ENCODE data around the gene SPAG5. TPM values are rescaled to one million over a fixed set of nuclear protein-coding genes. Genes with fewer than 3 reads are reported as not detected.

Gene SPAG5
- total RNA-seq, 4 donors from 2014 or later = 5.7 to 13.5 (median 7.0) TPM

- no peak for TF ChIP-seq EP300 (IDR thresholded peaks at IDR 0.05)
- TF ChIP-seq CTCF (IDR thresholded peaks at IDR 0.05) = peak; percentile 79 to 88
- H3K4me1 ChIP-seq = peaks cover 25% of the 10 kb centered on the region
- no peaks in the 10 kb centered on the region for H3K9me3 ChIP-seq
- 72% methylated on average over 19 of the region's 26 CpGs for WGBS
- no peak for DNase-seq (ENCODE audit: low spot score in 2 of 2)
- no peaks in the 10 kb centered on the region for H3K27me3 ChIP-seq
- H3K27ac ChIP-seq = no peak overlapping the region
- H3K36me3 ChIP-seq = peaks cover 16% of the 10 kb centered on the region
- H3K4me3 ChIP-seq = no peak overlapping the region
Observed at GRCh38 chr17:28547623-28548416, 51.0 kb downstream of the SPAG5 start.

- H3K36me3 ChIP-seq = peaks cover 16% of the 10 kb centered on the region
- TF ChIP-seq POLR2AphosphoS5 (IDR thresholded peaks at IDR 0.05) (no peak), CTCF (IDR thresholded peaks at IDR 0.05) (no peak), EP300 (IDR thresholded peaks at IDR 0.05) (no peak), POLR2A (IDR thresholded peaks at IDR 0.05) (no peak)
- H3K4me3 ChIP-seq = no peak overlapping the region
- H3K27me3 ChIP-seq = no peaks in the 10 kb centered on the region
- WGBS = 97% methylated on average over 9 of the region's 14 CpGs
- peaks cover 20% of the 10 kb centered on the region for H3K4me1 ChIP-seq
- no peaks in the 10 kb centered on the region for H3K9me3 ChIP-seq
- DNase-seq (ENCODE audit: low spot score in 2 of 2) = no peak
- H3K27ac ChIP-seq = no peak overlapping the region
Observed at GRCh38 chr17:28547096-28547622, 51.7 kb downstream of the SPAG5 start.

DNA sequence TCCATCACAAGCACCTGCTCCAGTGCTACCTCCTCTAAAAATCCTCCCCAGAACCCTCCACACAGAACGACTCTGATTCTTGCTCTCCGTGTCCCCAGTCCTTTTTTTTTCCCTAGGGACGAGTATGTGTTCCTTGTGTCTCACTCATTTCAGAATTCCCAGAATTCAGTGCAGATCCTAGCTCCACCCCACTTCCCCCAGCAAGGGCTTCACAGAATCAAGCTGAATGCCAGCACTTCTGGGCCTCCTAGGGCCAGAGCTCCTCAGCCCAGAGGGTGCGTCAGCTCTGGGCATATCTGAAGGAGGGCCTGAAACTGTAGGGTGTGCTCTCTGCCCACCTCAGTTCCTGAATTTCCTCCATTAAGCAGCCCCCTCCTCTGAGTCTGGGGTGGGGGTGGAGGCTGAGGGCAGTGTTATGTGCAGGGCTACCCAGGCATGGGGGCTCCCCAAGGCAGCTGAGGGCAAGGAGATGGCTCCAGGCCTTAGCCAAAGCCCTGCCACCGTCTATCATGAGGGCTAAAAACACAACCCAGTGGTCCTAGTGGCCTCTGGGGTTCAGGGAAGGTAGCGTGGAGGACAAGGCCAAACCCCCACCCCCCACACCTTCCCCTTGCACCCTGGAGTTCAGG is 52.9 kb downstream of the SPAG5 start:
- WGBS = 57% methylated on average over 4 of the region's 6 CpGs
- no peaks in the 10 kb centered on the region for H3K9me3 ChIP-seq
- no peak overlapping the region for H3K27ac ChIP-seq
- TF ChIP-seq CTCF (IDR thresholded peaks at IDR 0.05) = no peak
- TF ChIP-seq POLR2AphosphoS5 (IDR thresholded peaks at IDR 0.05) = no peak
- no peak for TF ChIP-seq POLR2A (IDR thresholded peaks at IDR 0.05)
- no peak for TF ChIP-seq EP300 (IDR thresholded peaks at IDR 0.05)
- no peak for DNase-seq (ENCODE audit: low spot score in 2 of 2)
- H3K4me3 ChIP-seq = no peak overlapping the region
- H3K36me3 ChIP-seq = peaks cover 16% of the 10 kb centered on the region
- no peaks in the 10 kb centered on the region for H3K27me3 ChIP-seq
- peaks cover 7% of the 10 kb centered on the region for H3K4me1 ChIP-seq

GRCh38 chr17:28545141-28545503 is 53.7 kb downstream of the SPAG5 start:
- peaks cover 16% of the 10 kb centered on the region for H3K36me3 ChIP-seq
- 94% methylated on average over 2 of the region's 2 CpGs for WGBS
- no peak for TF ChIP-seq POLR2AphosphoS5 (IDR thresholded peaks at IDR 0.05)
- TF ChIP-seq EP300 (IDR thresholded peaks at IDR 0.05) = no peak
- TF ChIP-seq POLR2A (IDR thresholded peaks at IDR 0.05) = no peak
- no peak for TF ChIP-seq CTCF (IDR thresholded peaks at IDR 0.05)
- no peaks in the 10 kb centered on the region for H3K27me3 ChIP-seq
- no peak for DNase-seq (ENCODE audit: low spot score in 2 of 2)
- no peak overlapping the region for H3K27ac ChIP-seq
- H3K4me1 ChIP-seq = peaks cover 3% of the 10 kb centered on the region
- H3K4me3 ChIP-seq = no peak overlapping the region
- H3K9me3 ChIP-seq = no peaks in the 10 kb centered on the region

GRCh38 chr17:28544402-28545140 is 54.3 kb downstream of the SPAG5 start:
- Histone ChIP-seq H3K36me3 (peaks cover 16% of the 10 kb centered on the region), H3K27ac (no peak overlapping the region), H3K4me1 (peaks cover 1% of the 10 kb centered on the region), H3K27me3 (no peaks in the 10 kb centered on the region), H3K4me3 (no peak overlapping the region), H3K9me3 (no peaks in the 10 kb centered on the region)
- WGBS = 80% methylated on average over 4 of the region's 4 CpGs
- no peak for TF ChIP-seq CTCF (IDR thresholded peaks at IDR 0.05)
- no peak for TF ChIP-seq EP300 (IDR thresholded peaks at IDR 0.05)
- no peak for TF ChIP-seq POLR2AphosphoS5 (IDR thresholded peaks at IDR 0.05)
- TF ChIP-seq POLR2A (IDR thresholded peaks at IDR 0.05) = no peak
- no peak for DNase-seq (ENCODE audit: low spot score in 2 of 2)

Measured in suprapubic skin (tissue), 4 donors.